GM12865 (cell line): ENCODE measurements around the gene STEAP3.
"Not testable (repeated sequence)": the region's sequence is repeated elsewhere in the genome, so short reads cannot be mapped to it uniquely, and the experiment has no call there.

Source experiments
- DNase-seq: peaks from one replicate; pipeline ENCODE4 v3.0.0; 2010; ENCODE audit warnings: low read depth
- H3K4me3 ChIP-seq: 2 replicates; pipeline ENCODE4 v1.5.1; 2011; ENCODE audit warnings: mild to moderate bottlenecking, low read depth, low read length, control low read depth
- CTCF ChIP-seq: IDR thresholded peaks from 2 replicates; pipeline ENCODE4 v1.5.1; 2011; ENCODE audit warnings: low read length, control low read depth, low read depth, inconsistent platforms; ENCODE audit not compliant: insufficient read depth; ENCODE audit errors: missing control alignments

Gene STEAP3

GRCh38 chr2:119267604-119268003 lies 44.0 kb downstream of the STEAP3 start:
- DNase-seq, result no peak
- no peak overlapping the region for H3K4me3 ChIP-seq
- no peak for TF ChIP-seq CTCF

GRCh38 chr2:119276864-119277263 lies 53.2 kb downstream of the STEAP3 start:
- no peak for DNase-seq
- H3K4me3 ChIP-seq, result no peak overlapping the region
- no peak for TF ChIP-seq CTCF

GRCh38 chr2:119278385-119278784 lies 54.8 kb downstream of the STEAP3 start:
- DNase-seq, H3K4me3 ChIP-seq: not testable (repeated sequence)

- H3K4me3 ChIP-seq, result no peak overlapping the region
- no peak for DNase-seq
- TF ChIP-seq CTCF, result no peak
Observed at GRCh38 chr2:119278946-119279345, 55.3 kb downstream of the STEAP3 start.

GRCh38 chr2:119279666-119280065 lies 56.0 kb downstream of the STEAP3 start:
- DNase-seq, result no peak
- no peak for TF ChIP-seq CTCF

GRCh38 chr2:119280680-119281079 lies 57.0 kb downstream of the STEAP3 start:
- no peak overlapping the region for H3K4me3 ChIP-seq
- no peak for TF ChIP-seq CTCF
- DNase-seq, result no peak

More at GRCh38 chr2:119279666-119280065, 56.0 kb downstream of the STEAP3 start:
- no peak overlapping the region for H3K4me3 ChIP-seq

DNA sequence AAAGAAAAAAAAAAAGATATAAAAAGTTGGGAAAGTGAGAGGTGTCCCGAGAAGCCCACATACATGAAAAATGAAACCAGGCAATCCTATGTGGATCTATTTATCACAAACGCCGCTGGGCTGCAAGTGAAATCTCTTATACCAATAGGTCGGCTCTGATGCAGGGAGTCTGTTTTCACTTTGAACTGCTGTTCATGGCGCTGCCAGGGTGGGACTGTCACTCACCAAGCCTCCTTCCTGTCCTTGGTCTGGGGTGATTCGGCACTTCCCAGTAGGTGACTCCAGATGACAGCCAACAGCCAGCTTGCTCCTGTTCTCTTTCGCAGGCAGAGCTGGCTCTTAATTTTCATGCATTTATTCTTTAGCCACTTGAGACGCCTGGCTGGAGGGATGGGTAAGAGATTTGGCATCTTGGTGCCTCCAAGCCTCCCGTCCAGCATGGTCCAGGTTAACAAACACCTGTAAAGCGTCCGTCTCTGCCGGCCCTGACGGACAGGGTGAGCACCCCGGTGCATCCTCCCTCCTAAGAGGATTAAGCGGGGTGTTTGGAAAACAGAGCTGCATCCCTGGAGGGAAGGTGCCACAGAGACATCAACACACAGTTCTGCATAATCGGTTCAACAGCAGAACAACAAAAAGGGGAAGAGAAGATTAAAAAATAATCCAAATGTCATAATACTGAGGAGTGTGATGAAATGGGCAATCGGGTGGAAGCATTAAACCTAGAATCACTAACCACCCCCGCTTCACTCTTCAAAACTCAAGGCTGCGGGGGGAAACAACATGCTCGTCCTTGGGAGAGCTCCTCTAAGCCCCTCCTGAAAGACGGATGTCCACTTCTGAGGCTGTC lies 58.7 kb downstream of the STEAP3 start:
- H3K4me3 ChIP-seq, result no peak overlapping the region
- DNase-seq, result no peak
- TF ChIP-seq CTCF, result no peak
